Right hindlimb (tissue), 1 donor: Measurements from ENCODE around the gene WDR31.
A peak's percentile ranks its signal among the peaks of the same experiment; 100 is the strongest.
"Not testable (repeated sequence)": the region's sequence is repeated elsewhere in the genome, so short reads cannot be mapped to it uniquely, and the experiment has no call there.

Experiments
- DNase-seq: peaks from one replicate; pipeline ENCODE4 v3.0.0-alpha.2; 2018

Gene WDR31

GRCh38 chr9:113328045-113328782 is 11.9 kb downstream of the WDR31 start:
- no peak for DNase-seq

- no peak for DNase-seq
These were observed 13.8 kb downstream of the WDR31 start for GRCh38 chr9:113326230-113326629.

- no peak for DNase-seq
These were observed 17.4 kb downstream of the WDR31 start for GRCh38 chr9:113322671-113323070.

GRCh38 chr9:113320051-113320450 is 20.0 kb downstream of the WDR31 start:
- no peak for DNase-seq

GRCh38 chr9:113319054-113319453 is 21.0 kb downstream of the WDR31 start:
- no peak for DNase-seq

- DNase-seq: no peak
These were observed 22.3 kb downstream of the WDR31 start for GRCh38 chr9:113317777-113318176.

- DNase-seq: no peak
These were observed 24.0 kb downstream of the WDR31 start for GRCh38 chr9:113316030-113316429.

GRCh38 chr9:113315231-113315630 is 24.8 kb downstream of the WDR31 start:
- no peak for DNase-seq

GRCh38 chr9:113313261-113313660 is 26.8 kb downstream of the WDR31 start:
- DNase-seq: peak; percentile 28

GRCh38 chr9:113311961-113312360 is 28.1 kb downstream of the WDR31 start:
- DNase-seq: no peak

- no peak for DNase-seq
These were observed 29.5 kb downstream of the WDR31 start for GRCh38 chr9:113310538-113310937.

- no peak for DNase-seq
These were observed 30.8 kb downstream of the WDR31 start for GRCh38 chr9:113309204-113309813.

- DNase-seq: no peak
These were observed 32.6 kb downstream of the WDR31 start for GRCh38 chr9:113307396-113307975.

- DNase-seq: no peak
These were observed 33.5 kb downstream of the WDR31 start for GRCh38 chr9:113306566-113306965.

- DNase-seq: no peak
These were observed 37.2 kb downstream of the WDR31 start, which contains the start of gene RNF183 for GRCh38 chr9:113302792-113303418. Gene RNF183, minus strand, starts transcription at chr9:113303376. Its CDS starts 5,192 bp downstream, at chr9:113298184.

- DNase-seq: no peak
These were observed 38.5 kb downstream of the WDR31 start for GRCh38 chr9:113301548-113301947.

- no peak for DNase-seq
These were observed 40.2 kb downstream of the WDR31 start for GRCh38 chr9:113299800-113300292.

GRCh38 chr9:113298924-113299770 is 40.9 kb downstream of the WDR31 start:
- DNase-seq: no peak

- DNase-seq: no peak
These were observed 41.8 kb downstream of the WDR31 start for GRCh38 chr9:113298311-113298710.

- DNase-seq: no peak
These were observed 43.1 kb downstream of the WDR31 start for GRCh38 chr9:113296796-113297558.

GRCh38 chr9:113296247-113296646 is 43.8 kb downstream of the WDR31 start:
- not testable (repeated sequence) for DNase-seq
